Sigmoid colon (tissue), 4 donors: ENCODE results near the gene APBB1IP.

ENCODE experiments used
- EP300 ChIP-seq, 4 donors: sonication (generic); formaldehyde crosslinking; IDR thresholded peaks; one replicate each; pipeline ENCODE4 v1.6.1; 2017; ENCODE audit warnings: antibody characterized with exemption in 4 of 4
- POLR2A ChIP-seq, 2 donors: fragments of 450-650 bp; IDR thresholded peaks; one replicate each; pipeline ENCODE4 v1.6.1; 2016; ENCODE audit warnings: antibody characterized with exemption in 2 of 2, mild to moderate bottlenecking in 2 of 2, moderate library complexity in 2 of 2
- POLR2AphosphoS5 ChIP-seq, 4 donors: sonication (generic); formaldehyde crosslinking; IDR thresholded peaks; one replicate each; pipeline ENCODE4 v1.6.1; 2017; ENCODE audit warnings: antibody characterized with exemption in 4 of 4
- TF ChIP-seq, protein P1 (sequence below), 4 experiments: fragments of 450-650 bp in 3 of 4; fragments of 200-600 bp in 1 of 4; IDR thresholded peaks; one replicate each; pipeline ENCODE4 v1.5.1; 2016 to 2019; ENCODE audit warnings: antibody characterized with exemption in 4 of 4, mild to moderate bottlenecking in 3 of 4, moderate library complexity in 2 of 4

DNA sequence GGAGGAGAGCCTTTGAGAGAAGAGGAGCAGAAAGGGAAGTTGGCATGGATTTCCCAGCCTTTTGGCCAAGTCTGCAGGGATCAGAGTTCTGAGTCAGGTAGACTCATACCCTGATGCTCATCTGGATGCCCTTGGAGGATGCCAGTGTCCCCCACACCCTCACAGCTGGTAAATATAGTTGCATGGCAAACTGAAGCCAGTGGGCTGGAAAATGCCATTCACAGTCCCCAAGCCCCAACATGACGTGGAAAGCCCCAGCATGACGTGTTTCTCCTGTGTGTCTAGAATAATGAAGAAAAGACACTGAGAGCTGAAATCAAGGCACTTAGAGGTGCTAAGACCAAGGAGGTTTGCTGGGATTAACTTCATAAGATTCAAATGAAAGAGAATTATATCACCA, 24.8 kb upstream of the APBB1IP start:
- TF ChIP-seq, protein P1, sequence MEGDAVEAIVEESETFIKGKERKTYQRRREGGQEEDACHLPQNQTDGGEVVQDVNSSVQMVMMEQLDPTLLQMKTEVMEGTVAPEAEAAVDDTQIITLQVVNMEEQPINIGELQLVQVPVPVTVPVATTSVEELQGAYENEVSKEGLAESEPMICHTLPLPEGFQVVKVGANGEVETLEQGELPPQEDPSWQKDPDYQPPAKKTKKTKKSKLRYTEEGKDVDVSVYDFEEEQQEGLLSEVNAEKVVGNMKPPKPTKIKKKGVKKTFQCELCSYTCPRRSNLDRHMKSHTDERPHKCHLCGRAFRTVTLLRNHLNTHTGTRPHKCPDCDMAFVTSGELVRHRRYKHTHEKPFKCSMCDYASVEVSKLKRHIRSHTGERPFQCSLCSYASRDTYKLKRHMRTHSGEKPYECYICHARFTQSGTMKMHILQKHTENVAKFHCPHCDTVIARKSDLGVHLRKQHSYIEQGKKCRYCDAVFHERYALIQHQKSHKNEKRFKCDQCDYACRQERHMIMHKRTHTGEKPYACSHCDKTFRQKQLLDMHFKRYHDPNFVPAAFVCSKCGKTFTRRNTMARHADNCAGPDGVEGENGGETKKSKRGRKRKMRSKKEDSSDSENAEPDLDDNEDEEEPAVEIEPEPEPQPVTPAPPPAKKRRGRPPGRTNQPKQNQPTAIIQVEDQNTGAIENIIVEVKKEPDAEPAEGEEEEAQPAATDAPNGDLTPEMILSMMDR (IDR thresholded peaks at IDR 0.05): no peak
- TF ChIP-seq POLR2A (IDR thresholded peaks at IDR 0.05) (no peak), EP300 (IDR thresholded peaks at IDR 0.05) (no peak), POLR2AphosphoS5 (IDR thresholded peaks at IDR 0.05) (no peak)
